HepG2 (cell line): Measurements from ENCODE around the gene ZNF771. TPM values are rescaled to one million over a fixed set of nuclear protein-coding genes. Genes with fewer than 3 reads are reported as not detected.

Experiments used
- ELF4 ChIP-seq: sonication (generic); formaldehyde crosslinking; IDR thresholded peaks from 2 replicates; pipeline ENCODE4 v1.5.0; 2020; ENCODE audit warnings: missing genetic modification reagents, mild to moderate bottlenecking, moderate library complexity, borderline replicate concordance
- FOXC1 ChIP-seq: sonication (generic); formaldehyde crosslinking; IDR thresholded peaks from 2 replicates; pipeline ENCODE4 v1.8.0; 2022; ENCODE audit warnings: mild to moderate bottlenecking, missing genetic modification reagents, borderline replicate concordance
- FOXK2 ChIP-seq: fragments of 450-650 bp; IDR thresholded peaks from 2 replicates; pipeline ENCODE4 v1.6.1; 2016
- MBD4 ChIP-seq: IDR thresholded peaks from 2 replicates; pipeline ENCODE4 v1.6.1; 2012; ENCODE audit warnings: low read length, inconsistent platforms, borderline replicate concordance
- MED1 ChIP-seq: sonication (generic); formaldehyde crosslinking; IDR thresholded peaks from 2 replicates; pipeline ENCODE4 v1.4.0; 2020; ENCODE audit warnings: missing genetic modification reagents
- MIER2 ChIP-seq: IDR thresholded peaks from 2 replicates; pipeline ENCODE4 v1.6.1; 2016; ENCODE audit warnings: missing biosample characterization, missing genetic modification reagents
- TGIF2 ChIP-seq: IDR thresholded peaks from 2 replicates; pipeline ENCODE4 v1.6.1; 2016; ENCODE audit warnings: control low read depth, missing compliant biosample characterization
- ZNF17 ChIP-seq: sonication (generic); formaldehyde crosslinking; IDR thresholded peaks from 2 replicates; pipeline ENCODE4 v1.5.0; 2020; ENCODE audit warnings: mild to moderate bottlenecking, missing genetic modification reagents
- ZNF3 ChIP-seq: IDR thresholded peaks from 2 replicates; pipeline ENCODE4 v1.7.0; 2017; ENCODE audit warnings: inconsistent platforms
- ZNF430 ChIP-seq: sonication (generic); formaldehyde crosslinking; IDR thresholded peaks from 2 replicates; pipeline ENCODE4 v1.9.0; 2021; ENCODE audit warnings: mild to moderate bottlenecking, missing genetic modification reagents
- ZNF468 ChIP-seq: sonication (generic); formaldehyde crosslinking; IDR thresholded peaks from 2 replicates; pipeline ENCODE4 v1.8.0; 2022; ENCODE audit warnings: mild to moderate bottlenecking, moderate library complexity, missing genetic modification reagents
- ZNF598 ChIP-seq: sonication (generic); formaldehyde crosslinking; IDR thresholded peaks from 2 replicates; pipeline ENCODE4 v1.5.1; 2020; ENCODE audit warnings: mild to moderate bottlenecking, missing genetic modification reagents, borderline replicate concordance
- ZNF652 ChIP-seq: IDR thresholded peaks from 2 replicates; pipeline ENCODE4 v1.6.1; 2016; ENCODE audit warnings: low read depth, borderline replicate concordance
- ZNF766 ChIP-seq: sonication (generic); formaldehyde crosslinking; IDR thresholded peaks from 2 replicates; pipeline ENCODE4 v1.5.0; 2020; ENCODE audit warnings: missing genetic modification reagents, borderline replicate concordance
- polyA plus RNA-seq, 8 experiments: library from polyadenylated mRNA; depleted of rRNA in 3 of 8; stranded (reverse) in 7 of 8; unstranded in 1 of 8; fragments of >200 nt; fragmentation: Illumina TruSeq in 4 of 8; extraction: Trizol in 4 of 8; gene quantifications; 2 replicates each; pipeline versions ENCODE4 v1.2.1 to v1.2.3, GENCODE V29; 2011 to 2016; ENCODE audit warnings: low read depth in 4 of 8, missing spikeins in 1 of 8, mixed read lengths in 1 of 8; ENCODE audit not compliant: insufficient read depth in 1 of 8
- total RNA-seq, 5 experiments: library from RNA; depleted of rRNA; stranded (reverse); fragments of >200 nt; fragmentation: Illumina TruSeq; extraction: Trizol; gene quantifications; 2 replicates each; pipeline ENCODE4 v1.2.3, GENCODE V29; 2016; ENCODE audit warnings: low read depth in 1 of 5
- TF ChIP-seq, protein P1 (sequence below): sonication (generic); formaldehyde crosslinking; IDR thresholded peaks from 2 replicates; pipeline ENCODE4 v1.5.0; 2020; ENCODE audit warnings: mild to moderate bottlenecking, missing genetic modification reagents
- TF ChIP-seq, protein P2 (sequence below): sonication (generic); formaldehyde crosslinking; IDR thresholded peaks from 2 replicates; pipeline ENCODE4 v1.5.0; 2020; ENCODE audit warnings: missing genetic modification reagents
- TF ChIP-seq, protein P3 (sequence below): sonication (generic); formaldehyde crosslinking; IDR thresholded peaks from 2 replicates; pipeline ENCODE4 v1.4.0; 2020; ENCODE audit warnings: missing genetic modification reagents
- TF ChIP-seq, protein P4 (sequence below): sonication (generic); formaldehyde crosslinking; IDR thresholded peaks from 2 replicates; pipeline ENCODE4 v1.5.0; 2020; ENCODE audit warnings: mild to moderate bottlenecking, missing genetic modification reagents, moderate library complexity
- TF ChIP-seq, protein P5 (sequence below): sonication (generic); formaldehyde crosslinking; IDR thresholded peaks from 2 replicates; pipeline ENCODE4 v1.4.0; 2020; ENCODE audit warnings: missing genetic modification reagents, borderline replicate concordance

The ZNF771 gene
- total and polyA plus RNA-seq, 2 of the 13 experiments (the other 11 are each of a cell fraction or from before 2014, with no cell fraction given): 5.0 to 11.8 TPM

DNA sequence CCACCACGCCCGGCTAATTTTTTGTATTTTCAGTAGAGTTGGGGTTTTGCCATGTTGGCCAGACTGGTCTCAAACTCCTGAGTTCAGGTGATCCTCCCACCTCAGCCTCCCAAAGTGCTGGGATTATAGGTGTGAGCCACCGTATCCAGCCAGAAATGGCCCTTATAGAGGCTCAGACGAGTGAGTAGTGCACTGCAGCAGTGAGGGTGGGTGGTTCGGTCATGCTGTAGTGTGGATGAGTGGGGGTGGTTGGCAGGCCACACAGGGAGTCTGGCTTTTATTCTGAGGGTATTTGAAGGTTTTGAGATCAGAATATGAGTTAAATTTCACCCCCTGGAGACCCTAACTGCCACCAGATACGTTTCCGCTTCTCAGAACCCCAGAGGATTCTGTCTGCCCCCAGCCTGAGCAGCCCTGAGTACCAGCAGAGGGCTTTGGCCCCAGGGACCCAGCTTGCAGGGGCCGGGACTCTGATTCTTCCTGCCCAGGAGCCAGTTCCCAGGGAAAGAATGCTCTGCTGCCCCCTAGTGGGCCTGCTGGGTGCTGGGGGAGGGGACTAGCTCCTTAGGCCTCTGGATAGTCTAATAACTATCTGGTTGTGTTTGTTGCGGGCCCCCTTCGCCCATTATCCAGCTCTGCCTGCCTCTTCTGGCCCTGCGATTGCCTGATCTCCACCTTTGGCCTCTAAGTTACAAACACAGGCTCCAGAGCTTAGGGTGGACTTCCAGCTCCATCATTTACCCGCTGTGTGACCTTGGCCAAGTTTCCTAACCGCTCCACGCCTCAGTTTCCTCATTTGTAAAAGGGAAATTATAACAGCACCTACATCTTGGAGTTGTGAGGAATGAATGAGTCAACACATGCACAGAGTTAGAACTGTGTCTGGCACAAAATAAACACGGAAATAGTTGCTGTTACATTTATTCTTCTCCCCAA is 2.0 kb downstream of the ZNF771 start (continued):
- TF ChIP-seq, protein P1, sequence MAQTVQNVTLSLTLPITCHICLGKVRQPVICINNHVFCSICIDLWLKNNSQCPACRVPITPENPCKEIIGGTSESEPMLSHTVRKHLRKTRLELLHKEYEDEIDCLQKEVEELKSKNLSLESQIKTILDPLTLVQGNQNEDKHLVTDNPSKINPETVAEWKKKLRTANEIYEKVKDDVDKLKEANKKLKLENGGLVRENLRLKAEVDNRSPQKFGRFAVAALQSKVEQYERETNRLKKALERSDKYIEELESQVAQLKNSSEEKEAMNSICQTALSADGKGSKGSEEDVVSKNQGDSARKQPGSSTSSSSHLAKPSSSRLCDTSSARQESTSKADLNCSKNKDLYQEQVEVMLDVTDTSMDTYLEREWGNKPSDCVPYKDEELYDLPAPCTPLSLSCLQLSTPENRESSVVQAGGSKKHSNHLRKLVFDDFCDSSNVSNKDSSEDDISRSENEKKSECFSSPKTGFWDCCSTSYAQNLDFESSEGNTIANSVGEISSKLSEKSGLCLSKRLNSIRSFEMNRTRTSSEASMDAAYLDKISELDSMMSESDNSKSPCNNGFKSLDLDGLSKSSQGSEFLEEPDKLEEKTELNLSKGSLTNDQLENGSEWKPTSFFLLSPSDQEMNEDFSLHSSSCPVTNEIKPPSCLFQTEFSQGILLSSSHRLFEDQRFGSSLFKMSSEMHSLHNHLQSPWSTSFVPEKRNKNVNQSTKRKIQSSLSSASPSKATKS (CRISPR knock-in tag): no peak
- TF ChIP-seq, protein P2, sequence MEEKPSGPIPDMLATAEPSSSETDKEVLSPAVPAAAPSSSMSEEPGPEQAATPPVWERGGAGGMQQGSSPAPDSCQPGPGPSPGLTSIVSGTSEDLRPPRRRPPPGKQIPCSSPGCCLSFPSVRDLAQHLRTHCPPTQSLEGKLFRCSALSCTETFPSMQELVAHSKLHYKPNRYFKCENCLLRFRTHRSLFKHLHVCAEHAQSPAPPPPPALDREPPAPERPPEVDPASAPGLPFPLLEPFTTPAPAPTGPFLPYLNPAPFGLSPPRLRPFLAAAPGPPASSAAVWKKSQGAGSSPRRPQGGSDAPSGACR (CRISPR knock-in tag): 0 out of 2 replicates have a peak, but pooled peaks have one; percentile 49
- TF ChIP-seq ZNF468 (CRISPR knock-in tag) (no peak), ZNF766 (CRISPR knock-in tag) (peak; percentile 53; the same call in 1 of the 2 replicates), ZNF430 (no peak), ELF4 (peak; percentile 59; the same call in 1 of the 2 replicates), TGIF2 (CRISPR knock-in tag) (0 out of 2 replicates have a peak, but pooled peaks have one; percentile 59), ZNF17 (CRISPR knock-in tag) (no peak), FOXK2 (no peak), ZNF652 (CRISPR knock-in tag) (peak; percentile 60; the same call in 1 of the 2 replicates), FOXC1 (peak; percentile 50), ZNF3 (CRISPR knock-in tag) (0 out of 2 replicates have a peak, but pooled peaks have one; percentile 38), MED1 (peak; percentile 68), MIER2 (CRISPR knock-in tag) (0 out of 2 replicates have a peak, but pooled peaks have one; percentile 49), MBD4 (no peak), ZNF598 (CRISPR knock-in tag) (peak; percentile 63; the same call in 1 of the 2 replicates)
- TF ChIP-seq, protein P3, sequence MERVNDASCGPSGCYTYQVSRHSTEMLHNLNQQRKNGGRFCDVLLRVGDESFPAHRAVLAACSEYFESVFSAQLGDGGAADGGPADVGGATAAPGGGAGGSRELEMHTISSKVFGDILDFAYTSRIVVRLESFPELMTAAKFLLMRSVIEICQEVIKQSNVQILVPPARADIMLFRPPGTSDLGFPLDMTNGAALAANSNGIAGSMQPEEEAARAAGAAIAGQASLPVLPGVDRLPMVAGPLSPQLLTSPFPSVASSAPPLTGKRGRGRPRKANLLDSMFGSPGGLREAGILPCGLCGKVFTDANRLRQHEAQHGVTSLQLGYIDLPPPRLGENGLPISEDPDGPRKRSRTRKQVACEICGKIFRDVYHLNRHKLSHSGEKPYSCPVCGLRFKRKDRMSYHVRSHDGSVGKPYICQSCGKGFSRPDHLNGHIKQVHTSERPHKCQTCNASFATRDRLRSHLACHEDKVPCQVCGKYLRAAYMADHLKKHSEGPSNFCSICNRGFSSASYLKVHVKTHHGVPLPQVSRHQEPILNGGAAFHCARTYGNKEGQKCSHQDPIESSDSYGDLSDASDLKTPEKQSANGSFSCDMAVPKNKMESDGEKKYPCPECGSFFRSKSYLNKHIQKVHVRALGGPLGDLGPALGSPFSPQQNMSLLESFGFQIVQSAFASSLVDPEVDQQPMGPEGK (CRISPR knock-in tag): peak; percentile 84
- TF ChIP-seq, protein P4, sequence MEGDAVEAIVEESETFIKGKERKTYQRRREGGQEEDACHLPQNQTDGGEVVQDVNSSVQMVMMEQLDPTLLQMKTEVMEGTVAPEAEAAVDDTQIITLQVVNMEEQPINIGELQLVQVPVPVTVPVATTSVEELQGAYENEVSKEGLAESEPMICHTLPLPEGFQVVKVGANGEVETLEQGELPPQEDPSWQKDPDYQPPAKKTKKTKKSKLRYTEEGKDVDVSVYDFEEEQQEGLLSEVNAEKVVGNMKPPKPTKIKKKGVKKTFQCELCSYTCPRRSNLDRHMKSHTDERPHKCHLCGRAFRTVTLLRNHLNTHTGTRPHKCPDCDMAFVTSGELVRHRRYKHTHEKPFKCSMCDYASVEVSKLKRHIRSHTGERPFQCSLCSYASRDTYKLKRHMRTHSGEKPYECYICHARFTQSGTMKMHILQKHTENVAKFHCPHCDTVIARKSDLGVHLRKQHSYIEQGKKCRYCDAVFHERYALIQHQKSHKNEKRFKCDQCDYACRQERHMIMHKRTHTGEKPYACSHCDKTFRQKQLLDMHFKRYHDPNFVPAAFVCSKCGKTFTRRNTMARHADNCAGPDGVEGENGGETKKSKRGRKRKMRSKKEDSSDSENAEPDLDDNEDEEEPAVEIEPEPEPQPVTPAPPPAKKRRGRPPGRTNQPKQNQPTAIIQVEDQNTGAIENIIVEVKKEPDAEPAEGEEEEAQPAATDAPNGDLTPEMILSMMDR (CRISPR knock-in tag): peak; percentile 98
- TF ChIP-seq, protein P5, sequence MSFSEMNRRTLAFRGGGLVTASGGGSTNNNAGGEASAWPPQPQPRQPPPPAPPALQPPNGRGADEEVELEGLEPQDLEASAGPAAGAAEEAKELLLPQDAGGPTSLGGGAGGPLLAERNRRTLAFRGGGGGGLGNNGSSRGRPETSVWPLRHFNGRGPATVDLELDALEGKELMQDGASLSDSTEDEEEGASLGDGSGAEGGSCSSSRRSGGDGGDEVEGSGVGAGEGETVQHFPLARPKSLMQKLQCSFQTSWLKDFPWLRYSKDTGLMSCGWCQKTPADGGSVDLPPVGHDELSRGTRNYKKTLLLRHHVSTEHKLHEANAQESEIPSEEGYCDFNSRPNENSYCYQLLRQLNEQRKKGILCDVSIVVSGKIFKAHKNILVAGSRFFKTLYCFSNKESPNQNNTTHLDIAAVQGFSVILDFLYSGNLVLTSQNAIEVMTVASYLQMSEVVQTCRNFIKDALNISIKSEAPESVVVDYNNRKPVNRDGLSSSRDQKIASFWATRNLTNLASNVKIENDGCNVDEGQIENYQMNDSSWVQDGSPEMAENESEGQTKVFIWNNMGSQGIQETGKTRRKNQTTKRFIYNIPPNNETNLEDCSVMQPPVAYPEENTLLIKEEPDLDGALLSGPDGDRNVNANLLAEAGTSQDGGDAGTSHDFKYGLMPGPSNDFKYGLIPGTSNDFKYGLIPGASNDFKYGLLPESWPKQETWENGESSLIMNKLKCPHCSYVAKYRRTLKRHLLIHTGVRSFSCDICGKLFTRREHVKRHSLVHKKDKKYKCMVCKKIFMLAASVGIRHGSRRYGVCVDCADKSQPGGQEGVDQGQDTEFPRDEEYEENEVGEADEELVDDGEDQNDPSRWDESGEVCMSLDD: no peak
